Ascending aorta (tissue), 2 donors: ENCODE measurements around the gene SLC16A12. TPM values are rescaled to one million over a fixed set of nuclear protein-coding genes. Genes with fewer than 3 reads are reported as not detected.
"Not testable (repeated sequence)": the region's sequence is repeated elsewhere in the genome, so short reads cannot be mapped to it uniquely, and the experiment has no call there.

Source experiments
- DNase-seq, 2 donors: peaks; one replicate each; pipeline ENCODE4 v3.0.0-alpha.2; 2019; ENCODE audit warnings: low spot score in 2 of 2
- H3K27ac ChIP-seq, 2 donors: fragments of 200-600 bp; sonication (generic); one replicate each; pipeline ENCODE4 v1.5.1; 2016 to 2017; ENCODE audit warnings: mild to moderate bottlenecking in 1 of 2
- H3K27me3 ChIP-seq: fragments of 200-600 bp; sonication (generic); one replicate; pipeline ENCODE4 v1.5.1; 2017
- H3K36me3 ChIP-seq, 2 donors: fragments of 200-600 bp; sonication (generic); one replicate each; pipeline ENCODE4 v1.5.1; 2016
- H3K4me1 ChIP-seq, 2 donors: fragments of 200-600 bp; sonication (generic); one replicate each; pipeline ENCODE4 v1.5.1; 2016 to 2017; ENCODE audit warnings: mild to moderate bottlenecking in 1 of 2
- H3K4me3 ChIP-seq, 2 donors: fragments of 200-600 bp; sonication (generic); one replicate each; pipeline ENCODE4 v1.5.1; 2016 to 2017; ENCODE audit warnings: mild to moderate bottlenecking in 1 of 2
- H3K9me3 ChIP-seq, 2 donors: fragments of 200-600 bp; sonication (generic); one replicate each; pipeline ENCODE4 v1.5.1; 2016
- intact Hi-C: fragments of 100-400 bp; cut with DNase I; formaldehyde crosslinking; loops from one replicate; pipeline ENCODE4 v1.15.1; 2023
- total RNA-seq: library from RNA; depleted of rRNA; stranded (reverse); fragments of >200 nt; gene quantifications from one replicate; pipeline ENCODE4 v1.1.0, GENCODE V29; 2016
- TF ChIP-seq, protein P1 (sequence below), 3 experiments: fragments of 200-600 bp in 2 of 3; fragments of 450-650 bp in 1 of 3; sonication (generic) in 2 of 3; IDR thresholded peaks; one replicate each; pipeline ENCODE4 v1.5.1; 2016 to 2019; ENCODE audit warnings: antibody characterized with exemption in 3 of 3, mild to moderate bottlenecking in 1 of 3, moderate library complexity in 1 of 3

The SLC16A12 gene
- total RNA-seq, 1 donor from 2014 or later, result not detected

DNA sequence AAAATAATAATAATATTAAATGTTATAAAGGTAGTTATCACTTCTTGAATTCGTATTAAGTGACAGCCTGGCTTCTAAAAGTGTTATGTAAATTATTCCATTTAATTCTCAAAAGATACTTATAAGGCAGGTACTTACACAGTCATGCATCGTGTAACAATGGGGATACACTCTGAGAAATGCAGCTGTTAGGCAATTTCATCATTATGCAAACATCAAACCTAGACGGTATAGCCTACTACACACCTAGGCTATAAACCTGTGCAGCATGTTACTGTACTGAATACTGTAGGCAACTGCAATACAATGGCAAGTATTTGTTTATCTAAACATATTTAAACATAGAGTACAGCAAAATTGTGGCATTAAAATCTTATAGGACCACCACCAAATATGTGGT is 141.5 kb downstream of the SLC16A12 start:
- peak overlapping the region; percentile 71 to 73 for H3K4me3 ChIP-seq
- no peaks in the 10 kb centered on the region for H3K36me3 ChIP-seq
- peak overlapping the region; percentile 67 to 76 for H3K27ac ChIP-seq
- H3K4me1 ChIP-seq, result peaks cover 3 to 25% of the 10 kb centered on the region in 2 donors
- no peaks in the 10 kb centered on the region for H3K9me3 ChIP-seq
- intact Hi-C loops, result loop anchor here (2.0 to 5.0 kb wide), 2 partner anchors 21 to 67 kb away; partner anchors contain the start of genes IFIT3 and IFIT5
- TF ChIP-seq, protein P1, sequence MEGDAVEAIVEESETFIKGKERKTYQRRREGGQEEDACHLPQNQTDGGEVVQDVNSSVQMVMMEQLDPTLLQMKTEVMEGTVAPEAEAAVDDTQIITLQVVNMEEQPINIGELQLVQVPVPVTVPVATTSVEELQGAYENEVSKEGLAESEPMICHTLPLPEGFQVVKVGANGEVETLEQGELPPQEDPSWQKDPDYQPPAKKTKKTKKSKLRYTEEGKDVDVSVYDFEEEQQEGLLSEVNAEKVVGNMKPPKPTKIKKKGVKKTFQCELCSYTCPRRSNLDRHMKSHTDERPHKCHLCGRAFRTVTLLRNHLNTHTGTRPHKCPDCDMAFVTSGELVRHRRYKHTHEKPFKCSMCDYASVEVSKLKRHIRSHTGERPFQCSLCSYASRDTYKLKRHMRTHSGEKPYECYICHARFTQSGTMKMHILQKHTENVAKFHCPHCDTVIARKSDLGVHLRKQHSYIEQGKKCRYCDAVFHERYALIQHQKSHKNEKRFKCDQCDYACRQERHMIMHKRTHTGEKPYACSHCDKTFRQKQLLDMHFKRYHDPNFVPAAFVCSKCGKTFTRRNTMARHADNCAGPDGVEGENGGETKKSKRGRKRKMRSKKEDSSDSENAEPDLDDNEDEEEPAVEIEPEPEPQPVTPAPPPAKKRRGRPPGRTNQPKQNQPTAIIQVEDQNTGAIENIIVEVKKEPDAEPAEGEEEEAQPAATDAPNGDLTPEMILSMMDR (IDR thresholded peaks at IDR 0.05), result no peak
- no peak for DNase-seq
- no peaks in the 10 kb centered on the region for H3K27me3 ChIP-seq

DNA sequence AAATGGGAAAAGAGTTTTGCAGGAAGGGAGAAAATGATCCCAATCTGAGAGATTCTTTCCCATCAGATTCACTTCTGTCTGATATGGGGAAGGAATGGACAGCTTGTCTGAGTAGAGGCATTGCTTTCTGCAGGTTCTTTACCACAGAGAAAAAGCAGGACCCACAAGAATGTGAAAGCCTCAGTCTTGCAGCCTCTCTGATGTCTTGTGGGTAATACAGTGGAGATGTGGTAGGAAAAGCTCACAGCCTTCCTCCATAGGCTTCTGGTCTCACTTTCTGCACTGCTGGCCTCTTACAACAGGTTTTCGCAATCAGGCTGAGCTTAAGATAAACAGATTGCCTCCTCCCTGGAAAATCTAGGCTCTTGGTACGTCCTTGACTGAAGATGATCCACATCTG is 142.4 kb downstream of the SLC16A12 start:
- TF ChIP-seq, protein P1 (IDR thresholded peaks at IDR 0.05), result no peak
- Histone ChIP-seq H3K4me1 (peaks cover 3 to 28% of the 10 kb centered on the region in 2 donors), H3K9me3 (no peaks in the 10 kb centered on the region), H3K4me3 (peak overlapping the region; percentile 71 to 73), H3K27me3 (no peaks in the 10 kb centered on the region), H3K27ac (peak overlapping the region; percentile 67 to 76), H3K36me3 (no peaks in the 10 kb centered on the region)
- no peak for DNase-seq
- intact Hi-C loops, result loop anchor here (2.0 to 5.0 kb wide), 2 partner anchors 22 to 66 kb away; partner anchors contain the start of genes IFIT3 and IFIT5

DNA sequence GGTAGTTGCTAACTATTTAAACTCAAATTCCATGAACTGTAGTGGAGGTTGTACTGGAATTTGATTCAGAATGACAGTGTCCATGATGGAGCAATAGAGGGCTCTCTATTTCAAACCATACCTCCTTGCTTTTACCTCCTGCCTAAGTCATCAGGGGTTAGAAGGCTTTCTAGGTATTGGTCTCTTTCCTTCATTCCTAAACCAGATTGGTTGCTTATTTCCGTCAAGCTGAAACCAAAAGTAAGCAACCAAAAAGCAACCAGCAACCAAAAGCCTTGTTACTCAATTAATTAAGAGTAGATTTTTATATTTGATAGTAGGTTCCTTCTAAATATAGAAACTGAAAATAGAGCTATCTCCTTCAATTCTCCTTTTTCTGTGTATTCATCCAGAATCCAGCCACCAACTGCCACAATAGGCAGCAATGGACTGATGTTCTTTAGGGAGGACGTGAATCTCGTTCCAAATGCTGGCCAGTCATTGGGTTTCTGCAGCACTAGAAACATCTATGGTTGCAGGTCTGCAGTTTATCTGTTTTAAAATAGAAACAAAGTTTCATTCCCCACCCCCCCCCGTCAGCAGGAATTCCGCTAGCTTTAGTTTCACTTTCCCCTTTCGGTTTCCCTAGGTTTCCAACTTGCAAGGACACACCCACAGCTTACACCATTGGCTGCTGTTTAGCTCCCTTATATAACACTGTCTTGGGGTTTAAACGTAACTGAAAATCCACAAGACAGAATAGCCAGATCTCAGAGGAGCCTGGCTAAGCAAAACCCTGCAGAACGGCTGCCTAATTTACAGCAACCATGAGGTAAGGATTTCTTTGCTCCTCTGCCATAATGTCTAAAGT is 143.3 kb downstream of the SLC16A12 start, which contains the start of gene IFIT1:
TSS of gene IFIT1 (plus strand) at position 717 of the 850 bp plus-strand sequence. CDS start at position 807, 90 bp downstream.
- DNase-seq, result peak in 1 of 2 donors; percentile 81
- intact Hi-C loops, result loop anchor here (2.0 to 5.0 kb wide), 2 partner anchors 23 to 65 kb away; partner anchors contain the start of genes IFIT3 and IFIT5

DNA sequence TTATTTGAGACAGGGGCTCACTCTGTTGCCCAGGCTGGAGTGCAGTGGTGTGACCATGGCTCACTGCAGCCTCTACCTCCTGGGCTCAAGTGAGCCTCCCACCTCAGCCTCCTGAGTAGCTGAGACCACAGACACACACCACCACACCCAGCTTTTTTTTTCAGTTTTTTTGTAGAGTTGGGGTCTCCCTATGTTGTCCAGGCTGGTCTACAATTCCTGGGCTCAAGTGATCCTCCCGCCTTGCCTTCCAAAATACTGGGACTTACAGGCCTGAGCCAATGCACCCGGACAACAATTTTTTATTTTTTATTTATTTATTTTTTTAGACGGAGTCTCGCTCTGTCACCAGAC is 144.2 kb downstream of the SLC16A12 start:
- Histone ChIP-seq H3K27ac (peak overlapping the region in 1 of 2 donors; percentile 76), H3K4me1 (peaks cover 3 to 28% of the 10 kb centered on the region in 2 donors)
- H3K4me3 ChIP-seq, DNase-seq, H3K9me3 ChIP-seq, H3K36me3 ChIP-seq, H3K27me3 ChIP-seq: not testable (repeated sequence)
- intact Hi-C loops, result loop anchor here (5.0 kb wide), 1 partner anchor 64 kb away; the partner anchor contains the start of gene IFIT3

More for the DNA sequence above, 143.3 kb downstream of the SLC16A12 start, which contains the start of gene IFIT1:
- no peaks in the 10 kb centered on the region for H3K27me3 ChIP-seq
- no peaks in the 10 kb centered on the region for H3K9me3 ChIP-seq
- peak within 1 kb of the TSS; percentile 73 to 76 for H3K27ac ChIP-seq
- TF ChIP-seq, protein P1 (IDR thresholded peaks at IDR 0.05), result no peak
- H3K4me1 ChIP-seq, result peaks cover 3 to 28% of the 10 kb centered on the region in 2 donors
- peak within 1 kb of the TSS; percentile 71 to 73 for H3K4me3 ChIP-seq
- no peaks in the 10 kb centered on the region for H3K36me3 ChIP-seq

DNA sequence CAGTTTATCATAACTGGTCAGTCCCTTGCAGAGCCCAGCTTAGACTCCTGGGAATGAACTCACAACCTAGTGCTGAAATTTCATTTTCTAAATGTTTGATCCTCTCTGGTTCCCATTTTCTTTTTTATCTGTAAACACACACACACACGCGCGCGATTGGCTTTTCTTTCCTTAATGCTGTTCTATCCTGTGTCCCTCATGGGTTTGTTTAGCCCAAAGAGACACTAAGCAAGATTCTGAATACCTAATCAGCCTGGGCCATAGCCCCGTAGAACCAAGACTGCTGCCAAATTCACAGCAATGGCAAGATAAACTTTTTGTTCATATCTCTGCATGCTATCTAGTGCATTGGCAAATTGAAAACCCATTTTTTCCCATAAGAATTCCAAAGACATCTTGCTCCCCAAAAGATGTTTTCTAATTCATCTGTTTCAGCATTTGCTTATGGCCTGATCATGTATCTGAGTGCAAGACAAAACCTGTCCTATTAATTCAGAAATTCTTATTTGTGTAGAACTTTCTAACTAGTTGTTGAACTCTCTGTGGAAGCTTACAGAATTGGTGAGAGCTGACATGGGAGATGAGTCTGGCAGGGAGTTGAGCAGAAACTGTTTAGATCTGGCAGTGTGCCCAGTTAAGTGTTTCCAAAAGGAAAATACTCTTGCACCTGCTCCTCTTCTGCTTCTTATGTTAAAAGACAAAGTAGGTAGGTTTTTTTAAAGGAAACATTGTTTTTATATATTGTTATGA is 144.7 kb downstream of the SLC16A12 start:
- peaks cover 3 to 28% of the 10 kb centered on the region in 2 donors for H3K4me1 ChIP-seq
- TF ChIP-seq, protein P1 (IDR thresholded peaks at IDR 0.05), result no peak
- intact Hi-C loops, result loop anchor here (5.0 kb wide), 1 partner anchor 63 kb away; the partner anchor contains the start of gene IFIT3
- H3K36me3 ChIP-seq, result no peaks in the 10 kb centered on the region
- peak overlapping the region in 1 of 2 donors; percentile 21 for H3K27ac ChIP-seq
- H3K4me3 ChIP-seq, result no peak overlapping the region
- no peak for DNase-seq
- H3K27me3 ChIP-seq, result no peaks in the 10 kb centered on the region
- H3K9me3 ChIP-seq, result no peaks in the 10 kb centered on the region
